SW 1271 (cell line): ENCODE measurements around the gene SLC22A13.
"Not testable (repeated sequence)": the region's sequence is repeated elsewhere in the genome, so short reads cannot be mapped to it uniquely, and the experiment has no call there.

Source experiments
- DNase-seq, 2 experiments: peaks; one replicate each; lab custom pipeline; 2025; lab: John Stamatoyannopoulos, UW

Gene SLC22A13

DNA sequence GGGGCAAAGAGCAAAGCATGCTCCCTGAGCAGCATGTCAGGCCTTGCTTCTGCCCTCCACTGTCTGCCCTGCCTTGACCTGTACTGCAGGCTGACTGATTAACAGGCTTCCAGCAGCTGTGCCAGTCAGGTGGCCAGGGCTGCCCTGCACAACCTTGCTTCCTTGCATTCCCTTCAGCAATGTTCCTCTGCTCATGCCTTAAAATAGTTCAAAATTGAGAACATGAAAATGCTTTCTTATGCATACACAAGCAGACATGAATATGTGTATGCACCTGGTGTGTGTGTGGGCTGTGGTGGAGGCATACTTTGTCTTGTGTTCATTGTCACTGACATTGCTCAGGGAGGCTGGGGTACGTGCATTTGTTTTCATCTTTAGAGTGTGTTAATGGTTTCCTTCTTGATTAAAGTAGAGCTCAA is 1.2 kb upstream of the SLC22A13 start:
- no peak for DNase-seq

- DNase-seq = no peak
Measured at GRCh38 chr3:38264779-38265178, 833 bp upstream of the SLC22A13 start.

DNA sequence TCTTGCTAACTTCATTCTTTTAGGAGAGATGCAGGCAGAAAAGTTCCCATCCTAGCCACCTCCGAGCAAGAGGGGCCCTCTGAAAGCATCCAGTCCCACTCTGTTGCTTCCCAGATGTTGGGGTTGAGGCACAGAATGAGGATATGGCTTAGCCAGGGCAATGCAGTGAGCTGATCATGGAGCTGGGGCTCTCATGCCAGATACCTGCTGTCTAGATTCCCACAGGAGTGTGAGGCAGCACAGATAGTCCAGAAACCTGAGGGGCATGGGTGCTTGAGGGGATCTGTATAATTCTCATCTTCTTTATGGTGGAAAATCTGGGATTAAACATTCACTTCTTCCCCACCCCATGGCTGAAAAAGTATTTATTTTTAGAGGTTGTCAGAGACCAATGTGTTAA is 1.2 kb downstream of the SLC22A13 start:
- DNase-seq = no peak

DNA sequence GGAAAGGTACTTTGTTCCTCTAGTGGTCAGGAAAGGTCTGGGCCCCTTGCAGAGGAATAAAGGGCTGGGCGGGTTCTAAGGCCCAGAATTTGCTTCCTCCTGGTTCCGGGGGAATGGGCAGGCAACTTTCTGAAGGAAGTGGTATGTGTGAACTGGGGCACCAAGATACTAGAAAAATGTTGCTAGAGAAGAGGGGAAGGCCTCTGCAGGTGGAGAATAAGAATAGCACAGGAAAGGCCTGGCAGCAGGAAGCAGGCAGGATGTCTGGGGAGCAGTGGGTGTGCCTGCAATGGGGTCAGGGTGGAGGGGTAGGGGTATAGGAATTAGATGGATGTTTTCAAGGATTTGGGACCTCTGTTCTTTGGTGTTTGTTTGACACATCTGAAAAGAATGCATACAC is 2.0 kb downstream of the SLC22A13 start:
- DNase-seq = no peak

DNA sequence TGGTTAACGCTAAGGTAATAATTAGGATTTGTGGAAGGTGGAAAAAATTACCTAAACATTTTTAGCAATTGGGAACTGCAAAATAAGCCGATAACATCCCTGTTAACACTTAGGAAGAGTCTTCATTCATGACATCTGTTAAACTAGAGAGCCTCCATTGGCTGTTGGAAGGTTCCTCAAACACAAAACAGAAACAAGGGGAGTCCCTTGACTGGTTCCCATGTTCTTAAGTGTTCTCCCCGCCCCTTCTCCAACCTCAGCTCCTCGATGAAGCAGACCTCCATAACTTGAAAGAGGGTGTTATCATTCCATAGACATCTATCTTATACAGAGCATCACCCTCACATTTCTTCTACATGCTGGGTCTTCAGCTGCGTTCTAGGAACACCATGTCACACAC is 2.5 kb downstream of the SLC22A13 start:
- DNase-seq = no peak

GRCh38 chr3:38268522-38268921 is 2.9 kb downstream of the SLC22A13 start:
- DNase-seq = no peak

DNA sequence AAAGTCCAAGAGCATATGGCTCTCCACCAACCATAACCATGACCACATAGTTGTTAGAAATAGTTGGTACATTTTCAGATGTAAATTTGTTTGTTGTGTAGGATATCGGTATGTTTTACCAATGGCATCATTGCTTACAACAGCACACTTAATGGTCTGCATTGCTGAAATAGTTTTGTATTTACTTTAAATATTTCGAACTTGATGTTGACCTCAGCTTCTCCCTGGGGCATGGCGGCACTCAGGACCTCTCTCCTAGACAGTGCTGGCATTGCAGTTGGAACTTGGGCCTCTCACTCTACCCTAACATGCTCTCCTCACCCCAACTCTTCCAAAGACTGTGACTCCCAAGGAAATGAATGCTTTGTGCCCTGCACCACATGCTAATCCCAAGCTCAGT is 5.0 kb downstream of the SLC22A13 start:
- DNase-seq = no peak

GRCh38 chr3:38271553-38271952 is 5.9 kb downstream of the SLC22A13 start:
- DNase-seq = no peak

GRCh38 chr3:38274864-38275649 is 9.4 kb downstream of the SLC22A13 start:
- DNase-seq = no peak

- no peak for DNase-seq
Measured at GRCh38 chr3:38275658-38276057, 10.0 kb downstream of the SLC22A13 start.

DNA sequence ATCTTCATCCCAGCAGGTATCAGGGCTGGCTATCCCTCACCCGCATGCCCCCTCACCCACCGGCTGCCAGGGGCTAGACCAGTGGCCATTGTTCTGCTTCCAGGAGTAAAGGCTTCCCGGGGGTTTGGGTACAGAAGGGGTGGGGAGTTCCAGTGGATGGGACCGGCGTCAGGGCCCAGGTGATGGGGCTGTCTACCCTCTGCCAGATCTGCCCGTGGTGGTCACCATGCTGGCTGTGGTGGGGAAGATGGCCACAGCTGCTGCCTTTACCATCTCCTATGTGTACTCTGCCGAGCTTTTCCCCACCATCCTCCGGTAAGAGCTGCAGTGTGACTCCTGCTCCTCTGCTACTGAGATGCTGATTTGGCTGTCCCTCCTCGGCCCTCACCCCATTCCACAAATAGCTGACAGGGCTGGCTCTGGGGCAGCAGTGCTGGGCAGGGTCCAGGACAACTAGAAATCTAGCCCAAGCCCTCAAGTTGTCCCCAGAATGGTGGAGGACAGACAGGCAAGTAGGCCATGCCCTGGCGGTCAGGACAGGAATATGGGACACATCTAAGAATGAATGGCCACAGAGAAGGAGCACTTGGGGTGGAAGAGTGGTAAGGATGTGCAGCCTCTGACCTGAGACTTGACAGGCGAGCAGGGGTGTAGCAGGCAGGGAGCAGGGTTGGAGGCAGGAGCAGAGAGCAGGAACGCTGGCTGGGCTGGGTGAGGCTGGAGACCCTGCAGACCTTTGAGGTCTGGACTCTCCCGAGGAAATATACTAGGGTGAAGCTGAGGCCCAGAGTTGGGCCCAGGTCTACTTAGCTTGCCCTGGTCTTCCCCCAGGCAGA is 10.7 kb downstream of the SLC22A13 start:
- no peak for DNase-seq

- no peak for DNase-seq
Measured at GRCh38 chr3:38276917-38277630, 11.5 kb downstream of the SLC22A13 start.

DNA sequence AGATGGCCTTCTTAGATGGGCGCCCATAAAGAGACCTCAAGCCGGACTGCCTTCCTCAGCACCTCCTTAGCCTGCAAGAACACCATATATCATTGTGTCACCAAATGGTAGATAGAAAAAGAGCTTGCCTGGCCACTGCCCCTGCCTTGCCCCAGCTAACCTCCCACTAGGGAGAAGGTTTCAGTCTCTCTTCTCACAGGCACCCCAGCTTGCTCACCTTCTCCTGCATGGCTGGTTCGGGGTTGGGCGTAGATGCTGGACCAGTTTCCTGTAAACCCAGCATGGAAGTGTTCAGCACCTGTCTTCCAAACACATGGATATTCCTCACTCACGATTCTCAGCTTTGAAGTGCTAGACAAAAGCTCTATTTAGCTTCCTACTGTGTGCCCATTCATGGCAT is 13.2 kb downstream of the SLC22A13 start:
- no peak for DNase-seq

- DNase-seq = no peak
Measured at GRCh38 chr3:38281895-38282686, 16.5 kb downstream of the SLC22A13 start, which contains the start of gene SLC22A14. SLC22A14 (plus strand) TSS chr3:38282294; CDS start chr3:38306027, 23,733 bp downstream.

GRCh38 chr3:38283810-38284755 is 18.5 kb downstream of the SLC22A13 start:
- DNase-seq = no peak

- no peak for DNase-seq
Measured at GRCh38 chr3:38284756-38285150, 19.1 kb downstream of the SLC22A13 start.

- not testable (repeated sequence) for DNase-seq
Measured at GRCh38 chr3:38289286-38290217, 23.9 kb downstream of the SLC22A13 start.

DNA sequence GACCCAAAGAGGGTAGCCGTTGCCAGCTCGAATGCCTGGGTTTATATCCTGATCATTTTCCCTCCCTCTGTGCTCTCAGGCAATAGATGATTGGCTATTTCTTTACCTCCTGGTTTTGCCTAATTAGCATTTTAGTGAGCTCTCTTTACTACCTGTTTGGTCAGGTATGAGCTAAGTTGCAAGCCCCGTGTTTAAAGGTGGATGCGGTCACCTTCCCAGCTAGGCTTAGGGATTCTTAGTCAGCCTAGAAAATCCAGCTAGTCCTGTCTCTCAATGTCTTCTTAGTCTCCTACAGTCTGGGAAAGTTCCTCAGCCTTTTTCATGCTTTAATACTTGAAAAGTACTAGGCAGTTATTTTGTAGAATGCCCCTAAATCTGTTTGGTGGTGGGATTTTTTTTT is 31.4 kb downstream of the SLC22A13 start:
- not testable (repeated sequence) for DNase-seq

GRCh38 chr3:38297537-38297936 is 31.9 kb downstream of the SLC22A13 start:
- DNase-seq = no peak
